ENCODE measurements around the gene PALM. TPM values are rescaled to one million over a fixed set of nuclear protein-coding genes. Genes with fewer than 3 reads are reported as not detected.
"Not testable (repeated sequence)": the region's sequence is repeated elsewhere in the genome, so short reads cannot be mapped to it uniquely, and the experiment has no call there.

Gene PALM
- total RNA-seq, 1 experiment from 2014 or later, result 22.1 TPM

DNA sequence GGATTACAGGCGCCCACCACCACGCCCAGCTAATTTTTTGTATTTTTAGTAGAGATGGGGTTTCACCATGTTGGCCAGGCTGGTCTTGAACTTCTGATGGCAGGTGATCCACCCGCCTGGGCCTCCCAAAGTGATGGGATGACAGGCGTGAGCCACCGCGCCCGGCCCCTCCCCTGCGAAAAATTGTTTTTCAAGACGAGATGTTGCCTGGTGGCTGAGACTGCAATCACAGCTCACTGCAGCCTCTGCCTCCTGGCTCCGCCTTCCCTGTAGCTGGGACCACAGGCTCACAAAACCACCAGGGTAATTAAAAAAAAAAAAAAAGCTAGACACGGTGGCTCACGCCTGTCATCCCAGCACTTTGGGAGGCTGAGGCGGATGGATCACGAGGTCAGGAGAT is 8.8 kb upstream of the PALM start:
- H3K27ac Mint-ChIP-seq; H3K27me3 Mint-ChIP-seq (ENCODE audit: low read depth); ATAC-seq; H3K9me3 Mint-ChIP-seq; H3K36me3 Mint-ChIP-seq; H3K4me3 Mint-ChIP-seq; DNase-seq (ENCODE audit: low spot score); POLR2A ChIA-PET: not testable (repeated sequence)
- peaks cover 12% of the 10 kb centered on the region; the same call in 1 of the 2 replicates for H3K4me1 Mint-ChIP-seq
- CTCF ChIA-PET, result interaction anchor here (0.6 to 2.4 kb wide), 8 partner anchors 8 to 42 kb away, joined by 3 to 9 read pairs (median 6); partner anchors contain the start of genes FSTL3 and PALM

DNA sequence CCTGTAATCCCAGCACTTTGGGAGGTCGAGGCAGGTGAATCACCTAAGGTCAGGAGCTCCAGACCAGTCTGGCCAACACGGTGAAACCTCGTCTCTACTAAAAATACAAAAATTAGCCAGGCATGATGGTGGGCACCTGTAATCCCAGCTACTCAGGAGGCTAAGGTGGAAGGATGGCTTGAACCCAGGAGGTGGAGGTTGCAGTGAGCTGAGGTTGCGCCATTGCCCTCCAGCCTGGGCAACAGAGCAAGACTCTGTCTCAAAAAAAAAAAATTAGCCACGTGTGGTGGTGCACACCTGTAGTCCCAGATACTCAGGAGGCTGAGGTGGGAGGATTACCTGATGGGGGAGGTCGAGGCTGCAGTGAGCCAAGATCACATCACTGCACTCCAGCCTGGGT is 5.9 kb upstream of the PALM start:
- ChIA-PET POLR2A (interaction anchor here (1.1 to 1.6 kb wide), 3 partner anchors 22 to 26 kb away, joined by 3 to 8 read pairs (median 6); no protein-coding TSS in a partner anchor), CTCF (interaction anchor here (1.8 to 2.0 kb wide), 2 partner anchors 39 to 154 kb away, joined by 5 to 8 read pairs; no protein-coding TSS in a partner anchor)
- TF ChIP-seq ZNF121 (CRISPR knock-in tag; IDR thresholded peaks at IDR 0.05), result peak; percentile 66; the same call in 1 of the 2 replicates
- ATAC-seq; H3K4me1 Mint-ChIP-seq; H3K9me3 Mint-ChIP-seq; DNase-seq (ENCODE audit: low spot score); H3K36me3 Mint-ChIP-seq: not testable (repeated sequence)
- peak overlapping the region; percentile 63 for H3K27ac Mint-ChIP-seq
- peak overlapping the region; percentile 69 for H3K4me3 Mint-ChIP-seq
- peaks cover 18% of the 10 kb centered on the region for H3K27me3 Mint-ChIP-seq (ENCODE audit: low read depth)

DNA sequence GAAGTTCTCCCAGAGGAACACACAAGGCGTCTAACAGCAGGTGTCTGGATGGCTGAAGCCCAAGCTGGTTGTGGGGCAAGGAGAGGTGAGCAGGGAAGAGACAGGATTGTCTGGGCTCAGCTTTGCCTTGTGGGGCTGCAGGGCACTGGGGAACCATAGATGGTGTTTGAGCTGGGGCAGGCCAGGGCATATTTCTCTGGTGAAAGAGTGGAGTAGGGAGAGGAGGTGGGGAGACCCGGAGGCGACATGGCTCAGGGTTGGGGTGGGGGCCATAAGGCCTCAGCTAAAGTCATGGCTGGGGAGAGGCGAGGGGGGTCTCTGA is 5.4 kb upstream of the PALM start:
- Mint-ChIP-seq H3K9me3 (peaks cover 5% of the 10 kb centered on the region; the same call in 1 of the 2 replicates), H3K4me3 (peak overlapping the region; percentile 69), H3K27ac (peak overlapping the region; percentile 63), H3K27me3 (ENCODE audit: low read depth) (peaks cover 22% of the 10 kb centered on the region), H3K4me1 (peaks cover 10% of the 10 kb centered on the region; the same call in 1 of the 2 replicates), H3K36me3 (peaks cover 4% of the 10 kb centered on the region)
- CTCF ChIA-PET, result interaction anchor here (0.9 to 3.1 kb wide), 15 partner anchors 9 to 193 kb away, joined by 3 to 17 read pairs (median 6); partner anchors contain the start of genes CDC34, PRSS57 and RNF126
- TF ChIP-seq ZNF423 (CRISPR knock-in tag; IDR thresholded peaks at IDR 0.05), result no peak
- TF ChIP-seq GTF2I (CRISPR knock-in tag; conservative IDR thresholded peaks at IDR 0.05), result peak; percentile 85
- TF ChIP-seq ZBTB21 (CRISPR knock-in tag; IDR thresholded peaks at IDR 0.05; ENCODE audit: borderline replicate concordance), result no peak
- ATAC-seq (no peak), DNase-seq (ENCODE audit: low spot score) (no peak)
- POLR2A ChIA-PET, result interaction anchor here (0.7 to 1.6 kb wide), 4 partner anchors 22 to 39 kb away, joined by 3 to 8 read pairs (median 5); no protein-coding TSS in a partner anchor

DNA sequence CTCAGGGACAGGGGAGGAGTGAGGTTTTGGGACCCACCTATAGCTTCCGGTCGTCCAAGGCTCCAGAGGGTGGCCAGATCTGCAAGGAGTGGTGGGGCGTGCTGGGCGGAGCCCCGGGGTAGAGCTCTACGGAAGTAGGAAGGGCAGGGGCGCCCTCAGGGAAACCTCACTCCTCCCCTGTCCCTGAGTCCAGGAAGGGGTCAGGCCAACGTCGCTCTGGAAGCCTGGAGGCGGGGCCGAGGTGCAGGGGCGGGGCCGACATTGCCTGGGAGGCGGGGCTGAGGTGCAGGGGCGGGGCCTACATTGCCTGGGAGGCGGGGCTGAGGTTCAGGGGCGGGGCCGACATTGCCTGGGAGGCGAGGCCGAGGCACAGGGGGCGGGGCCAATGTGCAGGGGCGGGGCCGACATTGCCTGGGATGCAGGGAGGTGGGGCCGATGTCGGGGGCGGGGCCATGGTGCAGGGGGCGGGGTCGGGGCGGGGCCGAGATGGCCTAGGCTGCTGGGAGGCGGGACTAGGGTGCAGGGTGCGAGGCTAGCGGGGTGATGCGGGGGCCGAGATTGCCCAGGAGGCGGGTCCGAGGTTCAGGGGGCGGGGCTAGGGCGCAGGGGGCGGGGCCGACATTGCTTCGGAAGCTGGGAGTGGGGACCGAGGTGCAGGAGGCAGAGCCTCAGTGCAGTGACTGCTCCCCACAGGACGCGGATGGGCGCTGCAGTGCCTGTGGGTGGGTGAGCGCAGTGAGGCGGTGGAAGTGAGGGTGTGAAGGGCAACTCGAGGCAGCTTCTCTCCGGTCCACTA is 4.9 kb upstream of the PALM start:
- peaks cover 10% of the 10 kb centered on the region; the same call in 1 of the 2 replicates for H3K4me1 Mint-ChIP-seq
- ChIA-PET POLR2A (interaction anchor here (0.7 to 1.6 kb wide), 4 partner anchors 23 to 38 kb away, joined by 3 to 8 read pairs (median 5); no protein-coding TSS in a partner anchor), CTCF (interaction anchor here (0.6 to 3.1 kb wide), 17 partner anchors 9 to 193 kb away, joined by 3 to 17 read pairs (median 5); partner anchors contain the start of genes CDC34, PRSS57 and RNF126)

More for the DNA sequence above, 4.9 kb upstream of the PALM start:
- peaks cover 22% of the 10 kb centered on the region for H3K27me3 Mint-ChIP-seq (ENCODE audit: low read depth)
- peaks cover 5% of the 10 kb centered on the region; the same call in 1 of the 2 replicates for H3K9me3 Mint-ChIP-seq
- H3K27ac Mint-ChIP-seq, result no peak overlapping the region
- H3K36me3 Mint-ChIP-seq, result peaks cover 4% of the 10 kb centered on the region
- no peak for TF ChIP-seq ATF1 (CRISPR knock-in tag; IDR thresholded peaks at IDR 0.05)
- TF ChIP-seq, protein P1, sequence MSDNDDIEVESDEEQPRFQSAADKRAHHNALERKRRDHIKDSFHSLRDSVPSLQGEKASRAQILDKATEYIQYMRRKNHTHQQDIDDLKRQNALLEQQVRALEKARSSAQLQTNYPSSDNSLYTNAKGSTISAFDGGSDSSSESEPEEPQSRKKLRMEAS (CRISPR knock-in tag; IDR thresholded peaks at IDR 0.05), result peak; percentile 39; the same call in 1 of the 2 replicates
- TF ChIP-seq, protein P2, sequence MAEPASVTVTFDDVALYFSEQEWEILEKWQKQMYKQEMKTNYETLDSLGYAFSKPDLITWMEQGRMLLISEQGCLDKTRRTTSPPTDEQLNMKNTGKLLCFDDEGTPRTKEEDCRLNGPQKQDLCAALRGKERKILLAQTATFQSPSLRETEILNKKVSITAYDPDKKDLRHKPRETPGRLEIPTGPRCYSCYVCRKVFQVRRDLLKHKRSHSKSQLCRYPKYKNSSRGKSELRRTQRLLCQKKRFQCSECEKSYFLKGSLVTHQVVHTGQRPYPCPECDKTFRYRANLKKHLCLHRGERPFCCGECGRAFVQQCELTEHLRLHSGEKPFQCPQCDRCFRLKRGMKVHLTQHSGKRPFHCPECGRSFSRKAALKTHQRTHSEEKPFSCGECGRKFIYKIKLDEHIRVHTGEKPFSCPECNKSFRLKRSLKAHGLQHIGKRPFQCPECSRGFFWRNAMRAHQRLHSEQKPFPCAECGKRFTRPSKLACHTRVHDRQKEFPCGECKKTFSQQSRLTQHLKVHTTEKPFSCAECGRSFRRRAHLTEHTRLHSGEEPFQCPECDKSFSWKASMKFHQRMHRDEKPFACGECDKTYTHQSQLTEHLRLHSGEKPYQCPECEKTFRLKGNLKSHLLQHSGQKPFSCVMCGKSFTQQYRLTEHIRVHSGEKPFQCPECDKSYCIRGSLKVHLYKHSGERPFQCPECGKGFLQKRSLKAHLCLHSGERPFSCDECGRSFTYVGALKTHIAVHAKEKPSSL (CRISPR knock-in tag; conservative IDR thresholded peaks at IDR 0.05), result no peak
- TF ChIP-seq RELA (CRISPR knock-in tag; IDR thresholded peaks at IDR 0.05; ENCODE audit: borderline replicate concordance), result no peak
- peak; percentile 65 for TF ChIP-seq SP1 (CRISPR knock-in tag; conservative IDR thresholded peaks at IDR 0.05)
- no peak for TF ChIP-seq ZNF671 (CRISPR knock-in tag; IDR thresholded peaks at IDR 0.05)
- TF ChIP-seq CREM (CRISPR knock-in tag; IDR thresholded peaks at IDR 0.05), result no peak
- TF ChIP-seq, protein P3, sequence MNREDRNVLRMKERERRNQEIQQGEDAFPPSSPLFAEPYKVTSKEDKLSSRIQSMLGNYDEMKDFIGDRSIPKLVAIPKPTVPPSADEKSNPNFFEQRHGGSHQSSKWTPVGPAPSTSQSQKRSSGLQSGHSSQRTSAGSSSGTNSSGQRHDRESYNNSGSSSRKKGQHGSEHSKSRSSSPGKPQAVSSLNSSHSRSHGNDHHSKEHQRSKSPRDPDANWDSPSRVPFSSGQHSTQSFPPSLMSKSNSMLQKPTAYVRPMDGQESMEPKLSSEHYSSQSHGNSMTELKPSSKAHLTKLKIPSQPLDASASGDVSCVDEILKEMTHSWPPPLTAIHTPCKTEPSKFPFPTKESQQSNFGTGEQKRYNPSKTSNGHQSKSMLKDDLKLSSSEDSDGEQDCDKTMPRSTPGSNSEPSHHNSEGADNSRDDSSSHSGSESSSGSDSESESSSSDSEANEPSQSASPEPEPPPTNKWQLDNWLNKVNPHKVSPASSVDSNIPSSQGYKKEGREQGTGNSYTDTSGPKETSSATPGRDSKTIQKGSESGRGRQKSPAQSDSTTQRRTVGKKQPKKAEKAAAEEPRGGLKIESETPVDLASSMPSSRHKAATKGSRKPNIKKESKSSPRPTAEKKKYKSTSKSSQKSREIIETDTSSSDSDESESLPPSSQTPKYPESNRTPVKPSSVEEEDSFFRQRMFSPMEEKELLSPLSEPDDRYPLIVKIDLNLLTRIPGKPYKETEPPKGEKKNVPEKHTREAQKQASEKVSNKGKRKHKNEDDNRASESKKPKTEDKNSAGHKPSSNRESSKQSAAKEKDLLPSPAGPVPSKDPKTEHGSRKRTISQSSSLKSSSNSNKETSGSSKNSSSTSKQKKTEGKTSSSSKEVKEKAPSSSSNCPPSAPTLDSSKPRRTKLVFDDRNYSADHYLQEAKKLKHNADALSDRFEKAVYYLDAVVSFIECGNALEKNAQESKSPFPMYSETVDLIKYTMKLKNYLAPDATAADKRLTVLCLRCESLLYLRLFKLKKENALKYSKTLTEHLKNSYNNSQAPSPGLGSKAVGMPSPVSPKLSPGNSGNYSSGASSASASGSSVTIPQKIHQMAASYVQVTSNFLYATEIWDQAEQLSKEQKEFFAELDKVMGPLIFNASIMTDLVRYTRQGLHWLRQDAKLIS (CRISPR knock-in tag; IDR thresholded peaks at IDR 0.05; ENCODE audit: borderline replicate concordance), result no peak
- TF ChIP-seq MXD4 (CRISPR knock-in tag; IDR thresholded peaks at IDR 0.05; ENCODE audit: borderline replicate concordance), result no peak
- peak; percentile 98 for DNase-seq (ENCODE audit: low spot score)
- peak; percentile 93 for ATAC-seq
- H3K4me3 Mint-ChIP-seq, result peak overlapping the region; percentile 69

All from WTC11 (cell line).